GM19099 (cell line): ENCODE data around the gene ARID3C.

Experiments used
- POLR2A ChIP-seq: IDR thresholded peaks from 3 replicates; pipeline ENCODE4 v1.6.1; 2011; ENCODE audit warnings: low read depth; ENCODE audit not compliant: insufficient read length; ENCODE audit errors: extremely low read depth

ARID3C gene

DNA sequence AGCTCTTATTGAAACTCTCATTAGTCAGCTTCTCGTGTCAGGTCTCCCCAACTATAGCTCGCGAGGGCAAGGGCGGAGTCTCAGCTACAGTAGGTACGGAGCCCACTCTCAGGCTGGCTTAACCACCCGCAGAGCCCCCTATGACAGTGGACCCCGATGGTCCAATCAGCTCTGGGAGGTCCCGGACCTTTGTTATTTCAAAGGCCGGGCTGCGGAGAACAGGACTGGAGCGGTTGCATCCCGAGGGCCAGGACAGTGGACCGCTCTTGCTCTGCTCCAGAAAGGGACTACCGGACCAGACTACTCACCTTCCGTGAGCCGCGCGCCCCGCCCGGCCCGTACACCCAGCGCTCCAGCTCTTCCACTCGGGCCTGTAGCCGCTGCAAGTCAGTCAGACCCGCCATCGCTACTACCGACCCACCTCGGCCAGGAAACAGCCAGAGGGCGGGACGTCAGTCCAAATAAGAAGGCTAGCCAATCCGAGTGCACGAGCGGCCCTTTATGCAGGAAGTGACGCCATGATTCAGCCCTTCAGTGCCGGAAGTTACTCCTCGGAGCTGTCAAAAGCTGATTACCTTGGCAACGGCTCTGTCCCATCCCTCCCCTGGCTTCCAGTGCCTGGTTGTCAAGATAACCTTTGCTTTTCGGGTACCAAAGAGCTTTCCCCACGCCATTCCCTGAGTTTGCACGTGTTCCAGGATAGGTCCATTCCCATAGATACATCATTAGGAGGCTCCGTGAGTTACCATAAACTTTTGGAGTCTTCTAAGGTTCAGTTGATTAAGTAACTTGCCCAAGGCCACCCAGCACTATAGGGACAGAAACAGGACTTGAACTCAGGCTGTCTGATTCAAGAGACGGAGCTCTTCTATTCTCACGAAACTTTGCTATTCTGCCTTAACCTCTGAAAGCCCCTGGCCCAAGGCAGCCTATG is 8.5 kb downstream of the ARID3C start, which contains the start of gene DCTN3:
Gene DCTN3 (minus strand): TSS at position 435 of the 934 bp plus-strand sequence. CDS start 31 bp downstream, at position 404.
- peak; percentile 84 for TF ChIP-seq POLR2A

DNA sequence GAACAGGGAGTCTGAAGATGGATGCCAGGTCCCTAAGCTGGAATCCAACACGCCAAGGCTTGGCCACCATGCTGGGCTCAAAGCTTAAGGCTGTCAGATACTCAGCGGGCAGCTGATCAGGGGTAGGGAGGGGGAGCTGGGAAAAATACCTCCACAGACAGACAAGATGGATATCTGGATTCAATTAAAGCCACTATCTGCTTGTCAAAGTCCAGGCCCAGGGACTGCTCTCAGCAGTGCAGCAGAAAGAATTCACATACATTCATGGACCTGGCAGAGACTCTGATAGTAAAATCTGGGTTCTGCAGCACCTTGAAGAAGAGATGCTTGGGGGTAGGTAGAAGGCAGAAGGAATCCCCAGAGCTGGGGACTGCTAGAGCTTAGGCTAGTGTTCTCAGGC is 13.7 kb downstream of the ARID3C start:
- no peak for TF ChIP-seq POLR2A

DNA sequence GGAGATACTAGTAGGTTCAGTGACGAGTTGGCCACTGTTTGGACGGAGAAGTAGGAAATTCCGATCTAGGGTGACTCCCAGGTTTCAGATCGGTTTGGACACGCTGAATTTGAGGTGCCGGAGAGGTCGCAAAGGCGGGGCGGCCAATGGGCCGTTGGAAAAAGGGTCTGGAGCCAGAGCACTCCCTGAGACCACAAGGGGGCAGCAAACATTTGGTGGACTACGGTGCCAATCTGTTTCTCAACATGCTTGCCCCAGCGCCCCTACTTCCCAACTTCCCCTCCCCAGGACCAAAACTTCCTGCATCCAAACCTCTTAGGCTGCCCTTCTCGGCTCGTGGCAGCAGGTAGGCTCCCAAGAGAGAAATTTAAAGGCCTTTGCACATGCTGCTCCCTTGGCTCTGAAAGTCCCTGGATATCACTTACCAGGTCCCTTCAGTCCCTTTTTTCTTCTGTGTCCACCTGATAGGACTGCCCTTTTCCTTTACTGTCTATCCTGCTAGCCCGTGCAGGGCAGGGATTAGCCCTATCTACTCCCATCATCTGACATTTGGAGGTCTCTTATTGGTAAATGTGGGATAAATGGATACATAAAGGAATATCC is 16.0 kb downstream of the ARID3C start:
- TF ChIP-seq POLR2A = no peak

DNA sequence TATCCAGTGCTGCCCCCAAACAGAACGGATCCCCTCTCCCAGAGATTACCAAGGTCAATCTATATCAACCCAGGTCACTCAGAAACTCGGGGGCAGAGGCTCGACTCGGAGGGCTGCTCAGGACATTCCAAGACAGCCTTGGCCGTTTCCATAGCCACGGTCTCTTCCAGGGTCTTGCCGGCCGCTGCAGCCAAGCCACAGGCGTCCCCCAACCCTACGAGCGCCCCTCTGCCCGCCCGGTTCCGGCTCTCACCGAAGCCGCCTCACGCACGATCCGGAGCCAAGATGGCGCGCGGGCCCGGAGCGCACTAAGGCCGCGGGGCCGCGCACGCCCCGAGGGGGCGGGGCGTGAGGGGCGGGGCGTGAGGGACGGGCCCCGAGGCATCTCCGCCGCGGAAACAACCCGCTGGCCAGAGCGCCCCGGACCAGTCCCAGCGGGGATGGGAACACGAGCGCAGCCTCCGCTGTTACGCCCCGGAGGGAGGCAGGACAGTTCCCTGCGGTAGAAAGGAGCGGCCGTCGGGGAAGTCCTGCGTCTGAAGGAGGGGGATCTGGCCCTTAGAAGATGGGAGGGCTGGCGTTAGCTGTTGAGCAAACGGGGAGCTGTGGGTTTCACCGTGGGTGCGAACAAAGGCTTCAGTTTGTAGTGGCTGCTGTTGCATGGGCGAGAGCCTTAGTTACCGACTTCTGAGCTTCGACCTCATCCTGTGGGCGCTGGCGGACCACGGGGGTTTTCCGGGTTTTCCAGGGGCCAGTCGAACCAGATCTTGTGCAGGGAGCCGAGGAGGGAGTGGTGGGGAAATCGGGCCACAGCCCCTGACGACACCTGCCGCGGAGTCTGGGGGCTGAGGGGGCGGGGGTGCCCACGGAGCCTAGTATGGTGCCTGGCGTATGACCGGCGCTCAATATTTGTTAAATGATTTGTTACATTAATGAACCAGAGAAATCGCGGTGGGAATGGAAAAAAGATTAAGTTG is 16.8 kb downstream of the ARID3C start, which contains the start of gene RPP25L:
Gene RPP25L (minus strand): TSS at position 287 of the 977 bp plus-strand sequence. CDS start 801 bp downstream, outside the sequence.
- TF ChIP-seq POLR2A = peak; percentile 96

DNA sequence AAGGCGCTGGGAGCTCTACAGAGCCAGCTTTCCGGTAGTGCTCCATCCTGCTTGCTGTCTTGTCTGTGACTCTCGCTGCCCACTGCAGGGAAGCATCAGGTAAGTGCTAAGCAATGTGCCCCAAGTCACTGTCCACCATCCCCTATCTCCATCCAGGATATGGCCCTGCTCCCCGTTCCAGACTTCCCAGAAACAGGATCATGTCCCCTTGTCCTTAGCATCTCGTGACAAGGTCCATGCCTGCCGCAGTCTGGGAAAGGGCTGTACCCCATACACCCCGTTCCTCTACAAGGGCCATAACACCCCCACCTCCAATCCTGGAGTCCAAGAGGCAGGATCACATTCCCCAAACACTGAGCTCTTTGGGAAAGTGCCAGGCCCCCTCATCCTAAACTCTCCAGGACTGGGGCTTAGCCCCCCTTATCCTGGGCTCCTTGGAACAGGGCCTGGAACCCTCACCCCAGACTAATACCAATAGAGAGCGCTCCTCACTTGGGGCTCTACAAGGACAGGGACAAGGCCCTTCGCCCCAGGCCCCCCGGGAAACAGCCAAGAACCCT is 17.5 kb downstream of the ARID3C start:
- no peak for TF ChIP-seq POLR2A

DNA sequence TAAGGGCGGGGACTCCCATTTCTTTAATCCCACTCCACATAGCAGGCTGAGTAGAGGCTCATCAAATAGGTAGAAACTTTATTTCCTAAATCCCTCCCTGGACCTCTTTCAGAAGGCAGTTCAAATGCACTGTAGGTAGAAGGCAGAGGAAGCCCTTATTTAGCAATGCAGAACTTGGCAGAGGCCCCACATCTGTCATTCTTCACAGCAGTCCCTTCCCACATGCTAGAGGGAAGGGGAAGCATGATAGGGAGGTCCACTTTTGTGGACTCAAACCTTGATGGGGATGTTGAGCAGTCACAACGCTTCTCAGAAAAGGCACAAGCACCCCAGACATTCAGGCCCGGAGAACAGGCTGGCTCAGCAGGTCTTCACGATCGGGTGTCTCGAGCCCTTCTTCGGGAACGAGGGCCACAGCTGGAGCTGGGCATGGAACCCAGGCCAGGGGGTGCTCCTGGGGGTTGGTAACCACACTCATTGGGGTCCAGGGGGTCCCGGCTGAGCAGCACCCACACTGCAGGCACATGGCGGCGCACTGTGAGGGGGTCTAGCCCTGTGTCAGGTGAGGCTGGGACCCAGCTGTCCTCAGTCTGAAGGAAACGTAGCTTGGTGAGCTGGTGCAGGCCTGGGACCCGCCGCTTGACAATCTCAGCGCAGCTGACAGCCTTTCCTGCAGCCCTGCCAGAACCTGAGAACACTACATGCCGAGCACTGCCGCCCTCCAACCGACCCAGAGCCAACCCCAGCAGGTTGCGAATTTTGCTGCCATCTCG is 18.2 kb downstream of the ARID3C start:
- TF ChIP-seq POLR2A = no peak

DNA sequence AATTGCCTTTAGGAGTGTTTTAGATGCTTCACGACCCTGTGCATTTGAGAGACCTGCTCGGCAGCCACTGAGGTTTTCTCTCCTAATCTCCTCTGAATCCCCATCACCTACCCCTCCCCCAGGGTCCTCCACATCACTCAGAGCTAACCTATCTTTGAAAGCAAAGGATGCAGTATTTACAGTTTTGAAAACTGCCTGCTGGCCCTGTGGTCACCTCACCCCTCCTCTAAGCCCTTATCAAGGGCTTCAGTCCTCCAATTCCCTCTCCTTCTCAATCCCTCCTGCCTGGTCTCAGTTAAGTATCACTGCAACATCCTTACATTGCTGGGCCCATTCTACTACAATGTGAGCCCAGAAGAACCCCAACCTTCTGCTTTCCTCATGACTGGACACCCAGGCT is 21.5 kb downstream of the ARID3C start:
- TF ChIP-seq POLR2A = no peak

DNA sequence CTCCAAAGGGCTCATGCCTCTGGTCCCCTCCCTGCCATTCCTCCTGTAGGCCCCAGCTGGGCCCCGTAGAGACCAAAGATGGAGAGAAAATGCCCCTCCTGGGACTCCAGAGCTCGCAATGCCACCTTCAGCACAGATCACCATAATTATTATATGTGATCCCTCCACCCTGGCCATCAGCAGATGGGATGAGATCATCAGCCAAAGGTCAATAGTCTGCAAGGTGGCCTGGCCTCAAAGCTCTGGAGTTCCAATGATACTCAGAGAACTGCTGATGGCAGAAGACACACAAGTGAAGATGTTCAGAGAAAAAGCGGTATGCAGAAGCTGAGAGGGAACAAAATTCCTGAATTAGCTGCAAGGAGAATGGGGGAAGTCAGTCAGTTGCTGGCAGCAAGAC is 22.0 kb downstream of the ARID3C start:
- TF ChIP-seq POLR2A = no peak

DNA sequence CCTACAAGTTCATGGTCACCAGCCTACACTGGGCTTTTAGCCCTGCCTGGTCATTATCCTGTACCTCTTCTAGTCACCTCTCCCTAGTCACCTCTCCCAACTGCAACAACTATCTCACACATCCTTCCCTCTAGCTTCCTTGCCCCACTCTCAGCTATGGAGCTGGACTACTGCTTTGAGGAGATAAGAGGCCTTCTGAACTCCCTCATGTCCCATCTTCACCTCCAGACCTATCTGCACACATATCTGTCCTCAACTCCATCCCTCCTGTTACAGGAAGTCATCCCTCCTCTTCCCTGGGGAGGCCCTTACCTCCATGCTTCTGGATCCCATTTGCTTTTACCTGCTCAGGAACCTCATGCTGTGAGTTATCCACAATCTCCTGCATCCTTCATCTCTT is 22.7 kb downstream of the ARID3C start:
- TF ChIP-seq POLR2A = no peak

DNA sequence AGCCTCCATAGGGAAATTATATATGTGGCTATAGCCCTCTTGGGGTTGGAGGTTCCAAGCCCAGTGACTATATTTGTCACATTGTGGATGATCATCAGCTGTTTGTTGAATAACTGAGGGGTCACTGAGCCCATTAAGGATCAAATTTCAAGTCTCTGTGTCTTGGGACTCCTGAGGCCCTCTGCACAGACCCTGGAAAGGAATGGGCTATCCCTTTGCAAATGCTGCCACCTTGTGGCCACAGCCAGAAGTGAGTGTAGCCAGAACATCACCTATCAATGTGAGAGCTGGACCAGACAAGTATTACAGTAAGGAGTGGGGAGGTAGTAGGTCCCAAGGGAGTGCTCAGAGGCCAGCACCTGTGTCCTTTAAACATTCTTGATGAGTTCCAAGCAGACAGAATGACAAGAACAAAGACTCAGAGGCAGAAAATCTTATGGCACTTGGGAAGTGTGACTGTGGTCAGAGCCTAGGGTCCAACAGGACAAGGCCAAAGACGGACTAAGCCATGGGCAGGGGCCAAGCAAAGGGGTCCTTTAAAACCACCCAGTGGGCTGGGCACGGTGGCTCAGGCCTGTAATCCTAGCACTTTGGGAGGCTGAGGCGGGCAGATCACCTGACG is 25.1 kb downstream of the ARID3C start:
- TF ChIP-seq POLR2A = no peak

DNA sequence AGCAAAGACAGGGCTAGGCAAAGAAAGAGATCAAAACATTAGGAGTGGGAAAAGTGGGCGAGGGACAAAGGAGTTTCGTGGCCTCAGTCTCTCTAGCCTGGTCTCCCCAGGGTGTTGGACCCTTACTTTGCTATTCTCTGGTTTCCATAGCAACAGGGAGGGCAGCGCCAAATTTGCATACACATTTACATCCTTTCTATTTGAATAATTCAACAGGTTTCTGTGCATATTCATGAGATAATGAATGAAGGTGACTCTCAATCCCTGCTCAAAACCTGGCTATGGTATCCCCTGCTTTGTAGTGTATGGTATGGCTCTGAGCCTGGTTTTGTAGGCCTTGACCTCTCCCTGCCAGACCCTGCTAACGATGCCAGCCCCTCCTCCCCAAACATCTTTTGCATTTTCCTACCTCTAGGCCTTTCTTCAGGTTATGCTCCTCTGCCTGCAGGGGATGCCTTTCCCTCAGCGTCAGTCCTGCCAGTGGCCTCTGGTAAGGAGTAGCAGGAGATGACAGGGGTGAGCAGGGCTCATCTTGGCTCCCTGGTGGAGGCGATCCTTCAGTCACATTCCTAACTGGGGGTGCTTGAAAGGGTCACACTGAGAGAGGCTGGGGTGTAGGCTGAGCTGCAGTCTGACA is 26.8 kb downstream of the ARID3C start:
- TF ChIP-seq POLR2A = no peak

DNA sequence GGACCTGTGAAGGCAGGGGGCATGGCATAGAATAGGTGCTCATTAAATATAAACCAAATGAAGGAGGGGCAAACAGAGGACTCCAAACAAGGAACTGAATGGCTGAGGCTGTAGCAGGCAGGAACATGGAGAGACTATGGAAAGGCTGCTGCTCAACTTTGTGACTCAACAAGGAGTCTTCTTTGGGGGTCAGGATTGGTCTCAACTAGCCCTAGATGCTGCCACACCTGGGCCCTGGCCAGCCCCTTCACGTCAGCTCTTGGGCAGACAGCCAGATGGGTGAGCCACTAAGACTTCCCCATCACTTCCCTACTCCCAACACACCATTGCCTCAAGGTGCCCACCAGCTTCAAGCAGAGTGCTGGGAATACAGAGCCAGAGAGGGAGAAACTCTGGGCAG is 28.0 kb downstream of the ARID3C start:
- no peak for TF ChIP-seq POLR2A

DNA sequence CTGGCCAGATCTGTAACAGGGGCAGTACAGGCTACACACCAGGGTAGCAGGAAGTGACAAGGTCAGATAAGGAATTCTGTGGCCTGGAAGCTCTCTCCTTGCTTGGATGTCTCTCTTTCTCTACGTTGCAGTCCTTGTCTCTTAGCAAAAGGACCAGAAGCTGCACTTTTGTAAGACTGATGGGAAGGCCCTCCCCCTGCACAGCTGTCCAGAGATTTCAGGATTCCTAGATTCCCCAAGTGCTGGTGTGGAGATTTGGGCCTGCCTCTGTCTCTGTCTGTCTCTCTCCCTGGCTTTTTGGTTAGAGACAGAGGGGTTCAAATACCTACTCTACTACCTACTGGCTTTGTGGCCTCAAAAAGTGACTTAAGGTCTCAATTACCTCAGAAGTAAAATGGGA is 29.3 kb downstream of the ARID3C start:
- no peak for TF ChIP-seq POLR2A
